ENCODE data around the gene BCCIP. TPM values are rescaled to one million over a fixed set of nuclear protein-coding genes. Genes with fewer than 3 reads are reported as not detected.

The BCCIP gene
- total and polyA plus RNA-seq, 2 of the 8 experiments (the other 6 are each of a cell fraction or from before 2014, with no cell fraction given): 33.9 to 120 TPM

- Histone ChIP-seq H3K79me1 (ENCODE audit: low read depth, low read length) (no peaks in the 10 kb centered on the region), H2BK5ac (ENCODE audit: low read depth, low read length) (no peak overlapping the region), H4K91ac (replicated peaks; ENCODE audit: insufficient read length, low read length) (no peak overlapping the region), H3K27me3 (replicated peaks in 1 of 4; ENCODE audit: control insufficient read depth in 3 of 4, extremely low read depth in 1 of 4, insufficient read depth in 3 of 4, low read length in 3 of 4) (no peaks in the 10 kb centered on the region), H3K18ac (ENCODE audit: extremely low read depth, low read length) (no peak overlapping the region), H3K4me2 (ENCODE audit: insufficient read depth in 1 of 2, low read depth in 2 of 2, low read length in 2 of 2) (no peak overlapping the region), H3K23ac (ENCODE audit: insufficient read length) (no peak overlapping the region), H3K79me2 (ENCODE audit: control insufficient read depth in 1 of 2, insufficient read depth in 2 of 2, low read length in 2 of 2) (no peaks in the 10 kb centered on the region), H3K23me2 (ENCODE audit: low read depth, low read length) (no peaks in the 10 kb centered on the region), H3K36me3 (ENCODE audit: control insufficient read depth in 2 of 4, insufficient read depth in 4 of 4, low read length in 3 of 4) (peaks cover 0 to 11% (median 6%) of the 10 kb centered on the region in 4 experiments; a peak in 5 of 8 replicates), H3K9ac (replicated peaks in 1 of 4; ENCODE audit: extremely low read depth in 1 of 4, low read depth in 3 of 4, low read length in 3 of 4) (no peak overlapping the region), H4K8ac (ENCODE audit: extremely low read depth, insufficient read depth, low read length) (no peak overlapping the region), H3K56ac (replicated peaks; ENCODE audit: insufficient read length, low read depth, low read length) (no peak overlapping the region), H2BK120ac (replicated peaks; ENCODE audit: low read depth, low read length) (no peak overlapping the region), H2BK12ac (ENCODE audit: low read depth, low read length) (no peak overlapping the region), H3K9me3 (ENCODE audit: insufficient read depth in 2 of 2, low read depth in 1 of 2, low read length in 1 of 2) (no peaks in the 10 kb centered on the region), H3K4me3 (ENCODE audit: extremely low read depth in 1 of 4, insufficient read depth in 2 of 4, low read depth in 3 of 4, low read length in 4 of 4) (no peak overlapping the region), H4K5ac (ENCODE audit: insufficient read length, low read depth, low read length) (no peak overlapping the region), H2AK5ac (ENCODE audit: low read depth, low read length) (no peak overlapping the region), H2BK20ac (ENCODE audit: low read length) (no peak overlapping the region), H3K4ac (replicated peaks; ENCODE audit: insufficient read length, low read depth, low read length) (no peak overlapping the region), H2AFZ (ENCODE audit: low read length) (no peak overlapping the region), H2BK15ac (ENCODE audit: low read length) (no peak overlapping the region), H4K20me1 (replicated peaks in 1 of 2; ENCODE audit: control insufficient read depth in 1 of 2, insufficient read depth in 2 of 2, low read length in 2 of 2) (peaks cover 0 to 1% of the 10 kb centered on the region in 2 experiments), H3K14ac (ENCODE audit: insufficient read length) (no peak overlapping the region), H3K27ac (ENCODE audit: low read depth, low read length) (no peak overlapping the region), H3K4me1 (replicated peaks in 1 of 4; ENCODE audit: control insufficient read depth in 3 of 4, insufficient read depth in 4 of 4, low read length in 3 of 4) (no peaks in the 10 kb centered on the region)
- TF ChIP-seq SIX5 (IDR thresholded peaks at IDR 0.05; ENCODE audit: low read depth, low read length) (no peak), SP4 (IDR thresholded peaks at IDR 0.05; ENCODE audit: low read length) (no peak)
- ChIA-PET CTCF (ENCODE audit: partially characterized antibody) (no interaction called here), POLR2A (ENCODE audit: partially characterized antibody) (interaction anchor here (2.1 kb wide), 1 partner anchor 10 kb away, joined by 5 read pairs; no protein-coding TSS in a partner anchor)
- no peak for DNase-seq (ENCODE audit: low read depth in 1 of 2, low spot score in 2 of 2)
- no peak for FAIRE-seq
- WGBS, 2 experiments (ENCODE audit: extremely low coverage in 1 of 2, insufficient coverage in 1 of 2, insufficient read length in 1 of 2, insufficient replicate concordance in 2 of 2, low coverage in 1 of 2, low lambda C conversion rate in 2 of 2, missing lambda C conversion rate in 1 of 2): 100% methylated on average over 3 of the region's 3 CpGs; no CpG with 5 or more reads in 1 of the 2 experiments
These were observed 23.5 kb downstream of the BCCIP start for GRCh38 chr10:125846894-125847293.

Data from H1 (cell line).